CD14-positive monocyte (primary cell): ENCODE results near the gene CHD2. TPM values are rescaled to one million over a fixed set of nuclear protein-coding genes. Genes with fewer than 3 reads are reported as not detected.

ENCODE experiments used
- DNase-seq, 3 donors: peaks; one replicate each; pipeline ENCODE4 v3.0.0-alpha.2; 2011 to 2022
- H2AFZ ChIP-seq: 2 replicates; pipeline ENCODE4 v1.6.0; 2012; ENCODE audit warnings: mild to moderate bottlenecking, low read depth, low read length, inconsistent platforms; ENCODE audit not compliant: insufficient read depth, poor library complexity, severe bottlenecking
- H3K27ac ChIP-seq, 2 donors: 1 replicate in 1 of 2; 2 replicates in 1 of 2; pipeline ENCODE4 v1.5.1; 2012 to 2013; ENCODE audit warnings: low read length in 2 of 2, control low read depth in 1 of 2, inconsistent platforms in 1 of 2, low read depth in 1 of 2, mild to moderate bottlenecking in 1 of 2
- H3K27me3 ChIP-seq, 2 donors: one replicate each; pipeline versions ENCODE4 v1.6.0 to v1.6.1; 2011 to 2013; ENCODE audit warnings: low read length in 2 of 2; ENCODE audit not compliant: control insufficient read depth in 2 of 2, insufficient read depth in 2 of 2
- H3K36me3 ChIP-seq, 2 donors: replicated peaks in 1 of 2; 1 replicate in 1 of 2; 2 replicates in 1 of 2; pipeline versions ENCODE4 v1.5.1 to v1.6.1; 2012 to 2013; ENCODE audit warnings: low read length in 2 of 2, control low read depth in 1 of 2, inconsistent platforms in 1 of 2, mild to moderate bottlenecking in 1 of 2; ENCODE audit not compliant: insufficient read depth in 2 of 2, control insufficient read depth in 1 of 2
- H3K4me1 ChIP-seq, 2 donors: 1 replicate in 1 of 2; 2 replicates in 1 of 2; pipeline versions ENCODE4 v1.5.1 to v1.6.1; 2012 to 2013; ENCODE audit warnings: low read length in 2 of 2, control low read depth in 1 of 2, inconsistent platforms in 1 of 2, mild to moderate bottlenecking in 1 of 2, moderate library complexity in 1 of 2; ENCODE audit not compliant: insufficient read depth in 2 of 2, control insufficient read depth in 1 of 2
- H3K4me2 ChIP-seq: replicated peaks from 2 replicates; pipeline ENCODE3; 2012; ENCODE audit warnings: low read length, moderate library complexity, mild to moderate bottlenecking; ENCODE audit not compliant: poor library complexity, severe bottlenecking; ENCODE audit errors: extremely low read depth
- H3K4me3 ChIP-seq, 3 experiments: fragments of 200-600 bp in 1 of 3; sonication (generic) in 1 of 3; replicated peaks in 1 of 3; 1 replicate in 2 of 3; 2 replicates in 1 of 3; pipeline ENCODE4 v1.5.1; 2011 to 2013; ENCODE audit warnings: low read length in 3 of 3, mild to moderate bottlenecking in 3 of 3, control low read depth in 2 of 3, low read depth in 2 of 3, inconsistent platforms in 1 of 3, moderate library complexity in 1 of 3
- H3K79me2 ChIP-seq: 2 replicates; pipeline ENCODE4 v1.6.0; 2012; ENCODE audit warnings: mild to moderate bottlenecking, control low read depth, inconsistent platforms, low read length, moderate library complexity; ENCODE audit not compliant: insufficient read depth
- H3K9ac ChIP-seq: 2 replicates; pipeline ENCODE4 v1.6.0; 2017; ENCODE audit warnings: low read length, mild to moderate bottlenecking; ENCODE audit not compliant: insufficient read depth, poor library complexity, severe bottlenecking
- H3K9me3 ChIP-seq, 2 donors: replicated peaks in 1 of 2; 1 replicate in 1 of 2; 2 replicates in 1 of 2; pipeline versions ENCODE4 v1.5.1 to v1.6.1; 2012 to 2013; ENCODE audit warnings: low read length in 2 of 2, control low read depth in 1 of 2; ENCODE audit not compliant: control insufficient read depth in 1 of 2, insufficient read depth in 1 of 2
- H4K20me1 ChIP-seq: 2 replicates; pipeline ENCODE4 v1.6.0; 2012; ENCODE audit warnings: mild to moderate bottlenecking, low read length, control low read depth, moderate library complexity; ENCODE audit not compliant: insufficient read depth
- H3K27ac Mint-ChIP-seq, 7 donors: one replicate each; pipeline ENCODE4 v1.8.0; 2020; ENCODE audit warnings: mild to moderate bottlenecking in 7 of 7, mixed read lengths in 7 of 7, moderate library complexity in 6 of 7, inconsistent platforms in 2 of 7
- H3K27me3 Mint-ChIP-seq, 3 donors: one replicate each; pipeline ENCODE4 v1.8.0; 2021 to 2022; ENCODE audit warnings: low read depth in 3 of 3, mild to moderate bottlenecking in 3 of 3, mixed read lengths in 3 of 3, moderate library complexity in 3 of 3, inconsistent platforms in 1 of 3
- H3K36me3 Mint-ChIP-seq, 2 donors: one replicate each; pipeline ENCODE4 v1.8.0; 2020; ENCODE audit warnings: mixed read lengths in 2 of 2, inconsistent platforms in 1 of 2, mild to moderate bottlenecking in 1 of 2
- H3K4me1 Mint-ChIP-seq: one replicate; pipeline ENCODE4 v1.8.0; 2020; ENCODE audit warnings: mild to moderate bottlenecking, mixed read lengths
- H3K4me3 Mint-ChIP-seq, 2 donors: one replicate each; pipeline ENCODE4 v1.8.0; 2020; ENCODE audit warnings: mild to moderate bottlenecking in 2 of 2, mixed read lengths in 2 of 2, moderate library complexity in 1 of 2
- H3K9me3 Mint-ChIP-seq, 7 donors: one replicate each; pipeline ENCODE4 v1.8.0; 2020 to 2022; ENCODE audit warnings: mixed read lengths in 7 of 7, mild to moderate bottlenecking in 6 of 7, moderate library complexity in 6 of 7, inconsistent platforms in 2 of 7
- WGBS: methylation state at CpG from one replicate; pipeline ENCODE4 v1.1.5; 2013; ENCODE audit warnings: missing lambda C conversion rate; ENCODE audit not compliant: insufficient coverage; 5-methylcytosine and 5-hydroxymethylcytosine counted together
- intact Hi-C, 2 donors: fragments of 100-400 bp; cut with micrococcal nuclease; formaldehyde crosslinking; loops; one replicate each; pipeline versions ENCODE4 v1.15.0 to v1.15.1; 2023
- polyA plus RNA-seq, 3 donors: library from polyadenylated mRNA; depleted of rRNA in 1 of 3; unstranded in 2 of 3; stranded (reverse) in 1 of 3; fragments of 300-500 nt in 2 of 3; fragments of >200 nt in 1 of 3; fragmentation: Illumina TruSeq in 2 of 3; gene quantifications; 1 replicate in 2 of 3; 2 replicates in 1 of 3; pipeline ENCODE4 v1.2.3, GENCODE V29; 2012 to 2021
- TF ChIP-seq, protein P1 (sequence below): fragments of 200-600 bp; IDR thresholded peaks from one replicate; pipeline ENCODE4 v1.8.0; 2022; ENCODE audit warnings: antibody characterized with exemption, mild to moderate bottlenecking

CHD2 gene
- polyA plus RNA-seq, 3 donors = 9.6 to 61.2 (median 11.4) TPM

DNA sequence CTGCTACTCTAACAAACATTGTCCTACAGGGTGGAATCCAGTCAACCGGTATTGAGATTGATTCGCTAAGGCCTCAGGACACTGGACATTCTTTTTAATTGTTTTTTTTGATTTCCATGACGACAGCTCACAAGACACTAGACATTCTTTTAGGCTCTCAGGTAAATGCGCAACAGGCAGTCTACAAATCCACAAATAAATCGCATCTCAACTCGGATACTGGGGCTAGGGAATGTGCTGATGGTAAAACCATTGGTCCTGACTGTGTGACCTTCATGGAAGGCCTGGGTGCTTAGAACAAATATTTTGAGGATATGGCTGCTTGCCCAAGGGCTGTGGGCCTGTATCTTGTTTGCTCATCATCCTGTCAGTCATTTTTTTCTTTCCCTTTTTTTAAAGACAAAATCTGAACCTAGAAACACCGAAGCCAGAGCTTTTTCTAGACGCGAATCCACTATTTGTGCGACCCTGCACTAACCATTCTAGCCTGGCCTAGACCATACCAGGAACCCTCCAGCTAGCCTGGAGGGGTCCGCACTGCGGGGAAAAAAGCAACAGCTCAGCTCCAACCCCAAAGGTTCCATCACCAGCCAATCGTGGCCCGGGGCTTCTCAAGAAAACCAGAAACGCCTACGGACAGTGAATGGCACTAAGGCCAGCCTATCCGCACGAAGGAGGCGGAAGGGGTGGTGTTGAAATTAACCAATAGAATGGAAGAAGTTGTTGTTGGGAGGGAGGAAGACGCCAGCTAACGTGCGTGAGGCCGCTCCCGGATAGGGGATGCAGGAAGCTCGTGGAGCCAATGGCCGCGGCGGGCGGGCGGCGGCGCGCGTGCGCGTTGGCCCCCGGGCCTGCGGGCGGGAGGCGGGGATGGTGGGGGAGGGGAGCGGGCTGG lies 18.1 kb upstream of the CHD2 start:
- peak overlapping the region; percentile 88 to 93 for H3K27ac ChIP-seq
- peak; percentile 98 to 100 (median 99) for DNase-seq
- H3K9ac ChIP-seq = peak overlapping the region; percentile 100
- H3K4me3 ChIP-seq = peak overlapping the region; percentile 30 to 72 (median 47)
- H3K79me2 ChIP-seq = peaks cover 52% of the 10 kb centered on the region
- H3K36me3 ChIP-seq = peaks cover 14 to 15% of the 10 kb centered on the region in 2 donors
- Mint-ChIP-seq H3K9me3 (peaks cover 0 to 2% (median 0%) of the 10 kb centered on the region in 7 donors), H3K27ac (peak overlapping the region; percentile 98 to 99 (median 99)), H3K36me3 (peaks cover 26 to 28% of the 10 kb centered on the region in 2 donors), H3K27me3 (no peaks in the 10 kb centered on the region), H3K4me3 (peak overlapping the region; percentile 84 to 93), H3K4me1 (peaks cover 44% of the 10 kb centered on the region)
- H3K9me3 ChIP-seq = no peaks in the 10 kb centered on the region
- peaks cover 31% of the 10 kb centered on the region for H4K20me1 ChIP-seq
- peak overlapping the region; percentile 72 for H2AFZ ChIP-seq
- WGBS = 0% methylated on average over 14 of the region's 41 CpGs
- H3K27me3 ChIP-seq = no peaks in the 10 kb centered on the region
- intact Hi-C loops = loop anchor here (2.0 to 5.0 kb wide), 4 partner anchors 19 to 75 kb away; partner anchors contain the start of gene CHD2 (in 1 of the 2)
- peak overlapping the region; percentile 74 for H3K4me2 ChIP-seq
- H3K4me1 ChIP-seq = peaks cover 20 to 52% of the 10 kb centered on the region in 2 donors
- TF ChIP-seq, protein P1, sequence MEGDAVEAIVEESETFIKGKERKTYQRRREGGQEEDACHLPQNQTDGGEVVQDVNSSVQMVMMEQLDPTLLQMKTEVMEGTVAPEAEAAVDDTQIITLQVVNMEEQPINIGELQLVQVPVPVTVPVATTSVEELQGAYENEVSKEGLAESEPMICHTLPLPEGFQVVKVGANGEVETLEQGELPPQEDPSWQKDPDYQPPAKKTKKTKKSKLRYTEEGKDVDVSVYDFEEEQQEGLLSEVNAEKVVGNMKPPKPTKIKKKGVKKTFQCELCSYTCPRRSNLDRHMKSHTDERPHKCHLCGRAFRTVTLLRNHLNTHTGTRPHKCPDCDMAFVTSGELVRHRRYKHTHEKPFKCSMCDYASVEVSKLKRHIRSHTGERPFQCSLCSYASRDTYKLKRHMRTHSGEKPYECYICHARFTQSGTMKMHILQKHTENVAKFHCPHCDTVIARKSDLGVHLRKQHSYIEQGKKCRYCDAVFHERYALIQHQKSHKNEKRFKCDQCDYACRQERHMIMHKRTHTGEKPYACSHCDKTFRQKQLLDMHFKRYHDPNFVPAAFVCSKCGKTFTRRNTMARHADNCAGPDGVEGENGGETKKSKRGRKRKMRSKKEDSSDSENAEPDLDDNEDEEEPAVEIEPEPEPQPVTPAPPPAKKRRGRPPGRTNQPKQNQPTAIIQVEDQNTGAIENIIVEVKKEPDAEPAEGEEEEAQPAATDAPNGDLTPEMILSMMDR = no peak

DNA sequence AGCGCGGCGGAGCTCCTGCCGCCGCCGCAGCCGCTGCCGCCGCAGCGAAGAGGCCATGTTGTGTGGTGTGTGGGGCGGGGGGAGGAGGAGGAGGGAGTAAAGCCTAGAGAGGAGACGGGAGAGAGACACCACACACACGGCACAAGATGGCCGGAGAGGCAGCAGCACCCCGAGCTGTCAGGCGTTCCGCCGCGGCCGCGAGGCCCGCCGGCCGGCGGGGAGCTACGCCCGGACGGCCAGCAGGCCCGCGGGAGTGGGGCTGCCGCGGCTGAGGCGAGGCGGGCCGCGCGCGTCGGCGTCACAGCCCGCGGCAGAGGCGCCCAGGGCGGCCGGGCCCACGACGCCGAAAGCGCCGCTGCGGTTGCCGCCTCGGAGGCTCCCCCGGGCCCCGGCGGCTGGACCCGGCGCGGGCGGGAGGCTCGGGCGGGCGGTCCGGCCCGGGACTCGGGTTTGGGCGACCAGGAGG lies 17.4 kb upstream of the CHD2 start:
- peak overlapping the region; percentile 85 to 95 for H3K4me3 Mint-ChIP-seq
- peak overlapping the region; percentile 100 for H3K9ac ChIP-seq
- peaks cover 59% of the 10 kb centered on the region for H3K79me2 ChIP-seq

More for the DNA sequence above, 17.4 kb upstream of the CHD2 start:
- peaks cover 20 to 57% of the 10 kb centered on the region in 2 donors for H3K4me1 ChIP-seq
- 0% methylated on average over 58 of the region's 67 CpGs for WGBS
- H3K36me3 ChIP-seq = peaks cover 20 to 22% of the 10 kb centered on the region in 2 donors
- H3K4me3 ChIP-seq = peak overlapping the region; percentile 79 to 100 (median 99)
- Mint-ChIP-seq H3K4me1 (peaks cover 48% of the 10 kb centered on the region), H3K9me3 (peaks cover 0 to 2% (median 0%) of the 10 kb centered on the region in 7 donors), H3K27ac (peak overlapping the region in 6 of 7 donors; percentile 76 to 98 (median 87)), H3K27me3 (no peaks in the 10 kb centered on the region), H3K36me3 (peaks cover 30 to 33% of the 10 kb centered on the region in 2 donors)
- peak overlapping the region; percentile 89 for H3K4me2 ChIP-seq
- TF ChIP-seq, protein P1 = no peak
- no peak overlapping the region for H2AFZ ChIP-seq
- H3K9me3 ChIP-seq = no peaks in the 10 kb centered on the region
- H4K20me1 ChIP-seq = peaks cover 36% of the 10 kb centered on the region
- no peak for DNase-seq
- intact Hi-C loops = loop anchor here (2.0 to 5.0 kb wide), 4 partner anchors 18 to 75 kb away; partner anchors contain the start of gene CHD2 (in 1 of the 2)
- H3K27me3 ChIP-seq = no peaks in the 10 kb centered on the region
- H3K27ac ChIP-seq = peak overlapping the region; percentile 82 to 95
